Panc1 (cell line): ENCODE measurements around the gene C3orf70. TPM values are rescaled to one million over a fixed set of nuclear protein-coding genes. Genes with fewer than 3 reads are reported as not detected.
"Not testable (repeated sequence)": the region's sequence is repeated elsewhere in the genome, so short reads cannot be mapped to it uniquely, and the experiment has no call there.

Experiments used
- ATAC-seq: fragments of 200-7000 bp; cut with Tn5 transposase; 2 replicates; pipeline ENCODE4 v1.9.1; 2020; ENCODE audit warnings: mild to moderate bottlenecking, moderate library complexity
- BruUV-seq: library from RNA; stranded (reverse); fragments of 400-500 nt; replicated peaks from 2 replicates; lab custom pipeline; 2021; lab: Mats Ljungman, UMichigan
- CTCF ChIA-PET: fragments of 300-600 bp; sonication (Branson Sonifier 250); formaldehyde crosslinking; loops from one replicate; lab custom pipeline; 2022; ENCODE audit warnings: antibody characterized with exemption; lab: Charles Lee
- POLR2A ChIA-PET: fragments of 300-600 bp; sonication (Branson Sonifier 250); formaldehyde crosslinking; loops from one replicate; lab custom pipeline; 2022; ENCODE audit warnings: antibody characterized with exemption; lab: Charles Lee
- DNase-seq: peaks from one replicate; pipeline ENCODE4 v3.0.0-alpha.2; 2010; ENCODE audit warnings: low read depth, low spot score
- H3K27ac ChIP-seq: 2 replicates; pipeline ENCODE4 v1.5.1; 2011; ENCODE audit warnings: mild to moderate bottlenecking, low read length, inconsistent platforms
- H3K27me3 ChIP-seq: fragments of 200-500 bp; sonication (Bioruptor generic); 2 replicates; pipeline ENCODE4 v1.6.0; 2014; ENCODE audit warnings: low read length, inconsistent platforms; ENCODE audit not compliant: control insufficient read depth, insufficient read depth
- H3K36me3 ChIP-seq: fragments of 200-500 bp; sonication (Bioruptor generic); 2 replicates; pipeline ENCODE4 v1.5.1; 2014; ENCODE audit warnings: inconsistent platforms, mild to moderate bottlenecking, low read length, moderate library complexity; ENCODE audit not compliant: control insufficient read depth, insufficient read depth
- H3K4me1 ChIP-seq: 2 replicates; pipeline ENCODE4 v1.5.1; 2011; ENCODE audit warnings: inconsistent platforms, mild to moderate bottlenecking, low read length, moderate library complexity; ENCODE audit not compliant: control insufficient read depth, insufficient read depth
- H3K4me3 ChIP-seq, 2 experiments: 2 replicates each; pipeline ENCODE4 v1.5.1; 2011 to 2012; ENCODE audit warnings: low read depth in 2 of 2, low read length in 2 of 2, mild to moderate bottlenecking in 2 of 2, inconsistent platforms in 1 of 2, moderate library complexity in 1 of 2
- H3K9me3 ChIP-seq: fragments of 200-500 bp; sonication (Bioruptor generic); 2 replicates; pipeline ENCODE4 v1.5.1; 2014; ENCODE audit warnings: low read depth, mild to moderate bottlenecking, inconsistent platforms, low read length, moderate library complexity; ENCODE audit not compliant: control insufficient read depth, insufficient read depth
- POLR2AphosphoS5 ChIP-seq: IDR thresholded peaks from 2 replicates; pipeline ENCODE4 v1.6.1; 2012; ENCODE audit warnings: mild to moderate bottlenecking, low read depth, low read length, moderate library complexity
- SIN3A ChIP-seq: IDR thresholded peaks from 2 replicates; pipeline ENCODE4 v1.6.1; 2012; ENCODE audit warnings: low read depth, mild to moderate bottlenecking, low read length, moderate library complexity, borderline replicate concordance; ENCODE audit not compliant: insufficient read depth
- TCF7L2 ChIP-seq: IDR thresholded peaks from 2 replicates; pipeline ENCODE4 v1.6.1; 2011; ENCODE audit warnings: mild to moderate bottlenecking, low read depth, low read length, inconsistent platforms
- in situ Hi-C: cut with HindIII; loops from 2 replicates; pipeline ENCODE4 v1.10.0; 2016; ENCODE audit warnings: low sequenced_read_pairs, low pct_unique_long_range_greater_than_20kb
- intact Hi-C: fragments of 100-400 bp; cut with micrococcal nuclease; formaldehyde crosslinking; loops from one replicate; pipeline ENCODE4 v1.10.0; 2022; ENCODE audit not compliant: unreplicated experiment
- total RNA-seq: library from RNA; stranded (reverse); gene quantifications from one replicate; pipeline ENCODE4 v1.2.1, GENCODE V29; 2021; ENCODE audit not compliant: unreplicated experiment
- TF ChIP-seq, protein P1 (sequence below), 2 experiments: IDR thresholded peaks; 2 replicates each; pipeline ENCODE4 v1.6.1; 2011 to 2012; ENCODE audit warnings: low read depth in 2 of 2, control low read depth in 1 of 2, low read length in 1 of 2, mild to moderate bottlenecking in 1 of 2, moderate library complexity in 1 of 2; ENCODE audit not compliant: insufficient read depth in 1 of 2
- TF ChIP-seq, protein P2 (sequence below): fragments of 450-650 bp; IDR thresholded peaks from 2 replicates; pipeline ENCODE4 v1.5.1; 2017; ENCODE audit warnings: mild to moderate bottlenecking

The C3orf70 gene
- total RNA-seq, 1 experiment from 2014 or later, result 0.10 TPM

DNA sequence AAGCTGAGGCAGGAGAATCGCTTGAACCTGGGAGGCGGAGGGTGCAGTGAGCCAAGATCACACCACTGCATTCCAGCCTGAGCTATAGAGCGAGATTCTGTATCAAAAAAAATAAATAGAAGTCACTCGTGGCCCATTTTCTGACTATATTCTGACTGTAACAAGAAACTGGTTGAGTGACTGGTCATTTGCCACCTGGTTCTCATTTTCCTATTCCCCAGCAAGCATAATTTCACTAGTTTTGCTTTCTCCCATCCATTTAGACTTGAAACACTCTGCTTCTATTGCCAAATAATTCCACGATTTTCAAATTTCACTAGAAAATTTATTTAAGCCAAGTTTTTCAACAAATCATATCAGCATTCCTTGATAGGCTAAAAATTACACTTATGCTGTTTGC lies 40.7 kb downstream of the C3orf70 start:
- in situ Hi-C loops (no loop called here), intact Hi-C loops (no loop called here)
- Histone ChIP-seq H3K36me3 (no peaks in the 10 kb centered on the region), H3K4me1 (no peaks in the 10 kb centered on the region), H3K4me3 (no peak overlapping the region), H3K27me3 (peaks cover 20% of the 10 kb centered on the region), H3K9me3 (no peaks in the 10 kb centered on the region), H3K27ac (no peak overlapping the region)
- ATAC-seq (no peak), DNase-seq (no peak)
- ChIA-PET POLR2A (no interaction called here), CTCF (no interaction called here)
- TF ChIP-seq TCF7L2, result no peak
- no peak for TF ChIP-seq POLR2AphosphoS5
- TF ChIP-seq, protein P1, sequence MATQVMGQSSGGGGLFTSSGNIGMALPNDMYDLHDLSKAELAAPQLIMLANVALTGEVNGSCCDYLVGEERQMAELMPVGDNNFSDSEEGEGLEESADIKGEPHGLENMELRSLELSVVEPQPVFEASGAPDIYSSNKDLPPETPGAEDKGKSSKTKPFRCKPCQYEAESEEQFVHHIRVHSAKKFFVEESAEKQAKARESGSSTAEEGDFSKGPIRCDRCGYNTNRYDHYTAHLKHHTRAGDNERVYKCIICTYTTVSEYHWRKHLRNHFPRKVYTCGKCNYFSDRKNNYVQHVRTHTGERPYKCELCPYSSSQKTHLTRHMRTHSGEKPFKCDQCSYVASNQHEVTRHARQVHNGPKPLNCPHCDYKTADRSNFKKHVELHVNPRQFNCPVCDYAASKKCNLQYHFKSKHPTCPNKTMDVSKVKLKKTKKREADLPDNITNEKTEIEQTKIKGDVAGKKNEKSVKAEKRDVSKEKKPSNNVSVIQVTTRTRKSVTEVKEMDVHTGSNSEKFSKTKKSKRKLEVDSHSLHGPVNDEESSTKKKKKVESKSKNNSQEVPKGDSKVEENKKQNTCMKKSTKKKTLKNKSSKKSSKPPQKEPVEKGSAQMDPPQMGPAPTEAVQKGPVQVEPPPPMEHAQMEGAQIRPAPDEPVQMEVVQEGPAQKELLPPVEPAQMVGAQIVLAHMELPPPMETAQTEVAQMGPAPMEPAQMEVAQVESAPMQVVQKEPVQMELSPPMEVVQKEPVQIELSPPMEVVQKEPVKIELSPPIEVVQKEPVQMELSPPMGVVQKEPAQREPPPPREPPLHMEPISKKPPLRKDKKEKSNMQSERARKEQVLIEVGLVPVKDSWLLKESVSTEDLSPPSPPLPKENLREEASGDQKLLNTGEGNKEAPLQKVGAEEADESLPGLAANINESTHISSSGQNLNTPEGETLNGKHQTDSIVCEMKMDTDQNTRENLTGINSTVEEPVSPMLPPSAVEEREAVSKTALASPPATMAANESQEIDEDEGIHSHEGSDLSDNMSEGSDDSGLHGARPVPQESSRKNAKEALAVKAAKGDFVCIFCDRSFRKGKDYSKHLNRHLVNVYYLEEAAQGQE (IDR thresholded peaks at IDR 0.05; ENCODE audit: insufficient read depth in 1 of 2, low read depth in 2 of 2, low read length in 1 of 2), result no peak
- TF ChIP-seq, protein P2, sequence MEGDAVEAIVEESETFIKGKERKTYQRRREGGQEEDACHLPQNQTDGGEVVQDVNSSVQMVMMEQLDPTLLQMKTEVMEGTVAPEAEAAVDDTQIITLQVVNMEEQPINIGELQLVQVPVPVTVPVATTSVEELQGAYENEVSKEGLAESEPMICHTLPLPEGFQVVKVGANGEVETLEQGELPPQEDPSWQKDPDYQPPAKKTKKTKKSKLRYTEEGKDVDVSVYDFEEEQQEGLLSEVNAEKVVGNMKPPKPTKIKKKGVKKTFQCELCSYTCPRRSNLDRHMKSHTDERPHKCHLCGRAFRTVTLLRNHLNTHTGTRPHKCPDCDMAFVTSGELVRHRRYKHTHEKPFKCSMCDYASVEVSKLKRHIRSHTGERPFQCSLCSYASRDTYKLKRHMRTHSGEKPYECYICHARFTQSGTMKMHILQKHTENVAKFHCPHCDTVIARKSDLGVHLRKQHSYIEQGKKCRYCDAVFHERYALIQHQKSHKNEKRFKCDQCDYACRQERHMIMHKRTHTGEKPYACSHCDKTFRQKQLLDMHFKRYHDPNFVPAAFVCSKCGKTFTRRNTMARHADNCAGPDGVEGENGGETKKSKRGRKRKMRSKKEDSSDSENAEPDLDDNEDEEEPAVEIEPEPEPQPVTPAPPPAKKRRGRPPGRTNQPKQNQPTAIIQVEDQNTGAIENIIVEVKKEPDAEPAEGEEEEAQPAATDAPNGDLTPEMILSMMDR, result no peak
- no peak for TF ChIP-seq SIN3A
- BruUV-seq, result no TSS peak

DNA sequence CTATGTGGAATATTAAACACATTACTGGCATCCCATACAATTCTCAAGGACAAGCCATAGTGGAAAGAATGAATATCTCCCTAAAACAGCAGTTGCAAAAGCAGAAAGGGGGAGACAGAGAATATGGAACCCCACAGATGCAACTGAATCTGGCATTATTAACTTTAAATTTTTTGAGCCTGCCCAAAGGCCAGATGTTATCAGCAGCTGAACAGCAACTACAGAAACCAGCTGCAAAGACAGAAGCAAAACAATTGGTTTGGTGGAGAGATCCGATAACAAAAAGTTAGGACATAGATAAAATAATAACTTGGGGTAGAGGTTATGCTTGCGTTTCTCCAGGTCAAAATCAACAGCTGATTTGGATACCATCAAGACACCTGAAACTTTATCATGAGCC lies 43.8 kb downstream of the C3orf70 start:
- H3K27me3 ChIP-seq, result peaks cover 13% of the 10 kb centered on the region
- BruUV-seq, H3K9me3 ChIP-seq, H3K27ac ChIP-seq, in situ Hi-C loops, POLR2A ChIA-PET, H3K4me1 ChIP-seq, H3K4me3 ChIP-seq, ATAC-seq, CTCF ChIA-PET, intact Hi-C loops, DNase-seq, H3K36me3 ChIP-seq: not testable (repeated sequence)

DNA sequence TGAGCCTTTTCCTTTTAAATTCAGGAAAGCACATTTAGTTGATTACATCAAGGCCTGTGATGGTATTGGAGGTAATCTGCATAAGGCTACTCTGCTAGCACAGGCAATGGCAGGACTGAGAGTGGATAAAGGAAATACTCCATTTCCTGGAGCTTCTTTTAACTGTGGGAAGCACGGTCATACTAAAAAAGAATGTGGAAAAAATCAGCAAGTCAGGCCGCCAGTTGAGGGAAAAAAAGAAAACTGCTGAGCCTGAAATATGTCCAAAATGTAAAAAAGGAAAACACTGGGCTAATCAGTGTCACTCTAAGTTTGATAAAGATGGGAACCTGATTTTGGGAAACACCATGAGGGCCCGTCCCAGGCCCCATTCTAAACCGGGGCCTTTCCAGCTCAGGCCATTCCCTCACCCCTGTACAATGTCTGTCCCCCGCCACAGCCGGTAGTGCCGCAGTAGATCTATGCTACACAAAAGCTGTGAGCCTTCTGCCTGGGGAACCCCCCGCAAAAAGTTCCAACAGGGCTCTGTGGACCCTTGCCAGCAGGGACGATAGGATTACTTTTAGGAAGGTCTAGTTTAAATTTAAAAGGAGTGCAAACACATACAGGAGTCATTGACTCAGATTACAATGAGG lies 46.5 kb downstream of the C3orf70 start:
- H3K4me1 ChIP-seq, CTCF ChIA-PET, BruUV-seq, H3K27ac ChIP-seq, in situ Hi-C loops, POLR2A ChIA-PET, intact Hi-C loops, ATAC-seq, H3K9me3 ChIP-seq, H3K36me3 ChIP-seq, DNase-seq, H3K27me3 ChIP-seq, H3K4me3 ChIP-seq: not testable (repeated sequence)
